ENCODE measurements around the gene TLR4.

GRCh38 chr9:117733465-117733864, 29.3 kb downstream of the TLR4 start:
- no peak for TF ChIP-seq NFE2L2 (conservative IDR thresholded peaks at IDR 0.05; ENCODE audit: low read length)
- TF ChIP-seq CTCF (IDR thresholded peaks at IDR 0.05), result no peak
- TF ChIP-seq ZFP36 (IDR thresholded peaks at IDR 0.05; ENCODE audit: borderline replicate concordance, partially characterized antibody), result no peak
- TF ChIP-seq MYC (IDR thresholded peaks at IDR 0.05; ENCODE audit: borderline replicate concordance, low read length), result no peak
- no peak for TF ChIP-seq EHMT2 (IDR thresholded peaks at IDR 0.05; ENCODE audit: low read depth)
- TF ChIP-seq ELK1 (IDR thresholded peaks at IDR 0.05; ENCODE audit: low read depth, low read length), result no peak
- TF ChIP-seq JUN (IDR thresholded peaks at IDR 0.05), result no peak
- TF ChIP-seq POLR2A (IDR thresholded peaks at IDR 0.05; ENCODE audit: low read length), result no peak
- TF ChIP-seq MAFK (IDR thresholded peaks at IDR 0.05; ENCODE audit: partially characterized antibody), result no peak
- no peak for TF ChIP-seq CHD2 (IDR thresholded peaks at IDR 0.05; ENCODE audit: low read length, partially characterized antibody)
- no peak for TF ChIP-seq CHD4 (IDR thresholded peaks at IDR 0.05; ENCODE audit: borderline replicate concordance)
- no peak for TF ChIP-seq E2F6 (IDR thresholded peaks at IDR 0.05; ENCODE audit: borderline replicate concordance, low read depth)
- TF ChIP-seq CEBPB (IDR thresholded peaks at IDR 0.05), result no peak

All from A549 (cell line).